ENCODE data around the gene ZNF639. TPM values are rescaled to one million over a fixed set of nuclear protein-coding genes. Genes with fewer than 3 reads are reported as not detected.

Gene ZNF639
- total and polyA plus RNA-seq, 9 of the 15 experiments (the other 6 are each of a cell fraction or from before 2014, with no cell fraction given) = 17.6 to 88.1 (median 53.7) TPM

DNA sequence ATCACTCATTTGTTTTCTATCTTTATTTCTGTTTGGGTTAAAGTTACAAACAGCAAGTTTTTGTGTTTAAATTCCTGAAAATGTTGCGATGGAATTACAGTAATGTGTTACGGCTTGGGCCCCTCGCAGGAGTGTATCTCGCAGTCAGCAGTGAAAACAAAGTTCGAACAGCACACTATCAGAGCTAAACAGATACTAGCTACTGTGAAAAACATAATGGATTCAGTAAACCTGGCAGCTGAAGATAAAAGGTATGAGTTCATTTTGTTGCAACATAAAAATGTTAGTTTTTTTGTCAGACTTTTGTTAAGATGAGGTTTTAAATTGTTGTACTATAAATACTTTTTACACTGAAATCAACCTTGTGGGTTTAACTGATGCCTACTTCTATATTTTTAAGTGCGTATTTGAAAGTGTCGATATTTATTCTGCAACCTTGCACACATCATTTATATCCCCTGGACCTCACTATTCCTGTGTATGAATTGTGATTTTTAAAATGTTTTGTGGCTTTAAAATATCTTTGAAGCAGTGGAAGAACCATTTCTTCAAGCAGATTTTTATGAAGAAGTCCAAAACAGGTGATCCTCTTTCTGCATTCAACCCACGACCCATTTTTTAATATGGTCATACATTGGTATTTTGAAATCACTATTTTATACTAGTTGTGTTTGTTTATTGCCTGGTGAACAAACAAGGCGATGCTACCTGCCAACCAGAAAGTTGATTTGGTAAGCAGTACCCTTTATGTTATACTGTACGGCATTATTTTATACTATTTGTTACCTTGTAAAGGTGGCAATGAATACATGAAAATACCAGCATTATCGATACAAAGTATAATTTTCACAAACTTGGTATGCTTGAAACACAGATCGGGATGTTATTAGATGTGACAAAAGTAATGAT, 52.5 kb downstream of the ZNF639 start (continued):
- TF ChIP-seq, protein P1, sequence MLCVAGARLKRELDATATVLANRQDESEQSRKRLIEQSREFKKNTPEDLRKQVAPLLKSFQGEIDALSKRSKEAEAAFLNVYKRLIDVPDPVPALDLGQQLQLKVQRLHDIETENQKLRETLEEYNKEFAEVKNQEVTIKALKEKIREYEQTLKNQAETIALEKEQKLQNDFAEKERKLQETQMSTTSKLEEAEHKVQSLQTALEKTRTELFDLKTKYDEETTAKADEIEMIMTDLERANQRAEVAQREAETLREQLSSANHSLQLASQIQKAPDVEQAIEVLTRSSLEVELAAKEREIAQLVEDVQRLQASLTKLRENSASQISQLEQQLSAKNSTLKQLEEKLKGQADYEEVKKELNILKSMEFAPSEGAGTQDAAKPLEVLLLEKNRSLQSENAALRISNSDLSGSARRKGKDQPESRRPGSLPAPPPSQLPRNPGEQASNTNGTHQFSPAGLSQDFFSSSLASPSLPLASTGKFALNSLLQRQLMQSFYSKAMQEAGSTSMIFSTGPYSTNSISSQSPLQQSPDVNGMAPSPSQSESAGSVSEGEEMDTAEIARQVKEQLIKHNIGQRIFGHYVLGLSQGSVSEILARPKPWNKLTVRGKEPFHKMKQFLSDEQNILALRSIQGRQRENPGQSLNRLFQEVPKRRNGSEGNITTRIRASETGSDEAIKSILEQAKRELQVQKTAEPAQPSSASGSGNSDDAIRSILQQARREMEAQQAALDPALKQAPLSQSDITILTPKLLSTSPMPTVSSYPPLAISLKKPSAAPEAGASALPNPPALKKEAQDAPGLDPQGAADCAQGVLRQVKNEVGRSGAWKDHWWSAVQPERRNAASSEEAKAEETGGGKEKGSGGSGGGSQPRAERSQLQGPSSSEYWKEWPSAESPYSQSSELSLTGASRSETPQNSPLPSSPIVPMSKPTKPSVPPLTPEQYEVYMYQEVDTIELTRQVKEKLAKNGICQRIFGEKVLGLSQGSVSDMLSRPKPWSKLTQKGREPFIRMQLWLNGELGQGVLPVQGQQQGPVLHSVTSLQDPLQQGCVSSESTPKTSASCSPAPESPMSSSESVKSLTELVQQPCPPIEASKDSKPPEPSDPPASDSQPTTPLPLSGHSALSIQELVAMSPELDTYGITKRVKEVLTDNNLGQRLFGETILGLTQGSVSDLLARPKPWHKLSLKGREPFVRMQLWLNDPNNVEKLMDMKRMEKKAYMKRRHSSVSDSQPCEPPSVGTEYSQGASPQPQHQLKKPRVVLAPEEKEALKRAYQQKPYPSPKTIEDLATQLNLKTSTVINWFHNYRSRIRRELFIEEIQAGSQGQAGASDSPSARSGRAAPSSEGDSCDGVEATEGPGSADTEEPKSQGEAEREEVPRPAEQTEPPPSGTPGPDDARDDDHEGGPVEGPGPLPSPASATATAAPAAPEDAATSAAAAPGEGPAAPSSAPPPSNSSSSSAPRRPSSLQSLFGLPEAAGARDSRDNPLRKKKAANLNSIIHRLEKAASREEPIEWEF (CRISPR knock-in tag; IDR thresholded peaks at IDR 0.05) = peak; percentile 72
- TF ChIP-seq MYNN (IDR thresholded peaks at IDR 0.05) (0 out of 2 replicates have a peak, but pooled peaks have one; percentile 36), MYNN (CRISPR knock-in tag; IDR thresholded peaks at IDR 0.05) (no peak), TAL1 (IDR thresholded peaks at IDR 0.05) (peak; percentile 99), RBM39 (optimal IDR thresholded peaks at IDR 0.05; ENCODE audit: low read depth, low read length) (no peak), SETDB1 (IDR thresholded peaks at IDR 0.05; ENCODE audit: low read length) (no peak), JUN (IDR thresholded peaks at IDR 0.05; ENCODE audit: borderline replicate concordance, low read depth, low read length) (0 out of 2 replicates have a peak, but pooled peaks have one; percentile 56), JUN (CRISPR knock-in tag; IDR thresholded peaks at IDR 0.05; ENCODE audit: borderline replicate concordance) (no peak), ETV5 (CRISPR knock-in tag; IDR thresholded peaks at IDR 0.05; ENCODE audit: low read depth) (no peak), CREM (IDR thresholded peaks at IDR 0.05; ENCODE audit: low read depth) (peak; percentile 72; the same call in 1 of the 2 replicates), CHD4 (IDR thresholded peaks at IDR 0.05; ENCODE audit: insufficient read depth, insufficient replicate concordance, low read depth, low read length, poor library complexity, severe bottlenecking) (no peak), ZMIZ1 (IDR thresholded peaks at IDR 0.05; ENCODE audit: low read depth in 2 of 2, low read length in 2 of 2) (peak in 1 of 2 experiments; percentile 97; a peak in 2 of 4 replicates), COPS2 (conservative IDR thresholded peaks at IDR 0.05) (no peak), GTF2A2 (tag; IDR thresholded peaks at IDR 0.05) (peak; percentile 71), RFX5 (IDR thresholded peaks at IDR 0.05; ENCODE audit: low read depth, low read length) (no peak), ZNF431 (CRISPR knock-in tag; IDR thresholded peaks at IDR 0.05) (no peak), BCOR (IDR thresholded peaks at IDR 0.05) (peak; percentile 64), PRMT5 (CRISPR knock-in tag; IDR thresholded peaks at IDR 0.05) (no peak), HMGN3 (IDR thresholded peaks at IDR 0.05; ENCODE audit: borderline replicate concordance, extremely low read depth, insufficient read length, low read depth, low read length) (peak; percentile 70), ARNT (IDR thresholded peaks at IDR 0.05) (peak; percentile 62 to 87; a peak in 2 of 4 replicates)

Measured in K562 (cell line).